HG02973 (cell line): ENCODE data around the gene CFC1B.
"Not testable (repeated sequence)": the region's sequence is repeated elsewhere in the genome, so short reads cannot be mapped to it uniquely, and the experiment has no call there.

Experiments
- ATAC-seq: cut with Tn5 transposase; IDR thresholded peaks from one replicate; pipeline ENCODE4 v1.9.1; 2021; ENCODE audit warnings: moderate library complexity; ENCODE audit not compliant: unreplicated experiment

Gene CFC1B

GRCh38 chr2:130520992-130521391, at the start of gene CFC1B:
Gene CFC1B (plus strand): TSS chr2:130521222. CDS start chr2:130521485, 263 bp downstream.
- ATAC-seq, result not testable (repeated sequence)

DNA sequence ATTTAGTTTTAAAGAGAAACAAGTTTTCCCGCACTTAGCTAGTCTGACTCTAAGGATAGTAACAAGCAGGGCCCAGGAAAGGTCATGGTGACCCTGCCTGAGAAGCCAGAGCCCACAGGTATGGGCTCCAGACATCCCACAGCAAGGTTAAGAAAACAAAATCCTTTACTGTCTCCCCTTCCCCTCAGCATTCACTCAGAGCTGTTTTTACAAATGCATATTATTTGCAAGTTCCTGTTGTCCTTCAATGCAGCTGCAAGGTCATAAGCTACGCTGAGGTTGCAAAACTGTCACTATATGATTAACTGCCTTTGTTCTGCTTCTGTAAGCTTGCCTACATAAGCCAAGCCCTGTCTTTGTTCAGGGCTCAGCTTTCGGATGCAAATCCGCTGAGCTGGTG, 29.9 kb upstream of the CFC1B start:
- ATAC-seq, result not testable (repeated sequence)

DNA sequence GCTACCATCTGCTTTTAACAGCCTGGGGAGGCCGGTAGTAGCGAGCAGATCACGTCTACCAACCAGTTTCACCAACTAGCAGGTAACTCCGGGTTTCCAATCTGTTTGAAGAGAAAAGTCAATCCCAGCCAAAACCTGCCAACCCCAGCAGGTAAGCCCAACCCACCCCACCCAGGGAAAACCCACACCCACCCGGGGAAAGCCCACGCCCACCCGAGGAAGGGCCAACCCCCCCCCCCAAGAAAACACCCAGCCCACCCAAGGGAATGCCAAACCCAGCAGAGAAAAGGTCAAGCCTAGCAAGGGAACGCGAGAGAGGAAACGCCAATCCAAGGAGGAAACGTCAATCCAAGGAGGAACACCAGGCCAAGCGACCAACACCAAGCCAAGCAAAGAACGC, 11.8 kb upstream of the CFC1B start, which contains the start of gene POTEI:
POTEI (minus strand) TSS at position 101 of the 400 bp plus-strand sequence; CDS start at position 8, 93 bp downstream.
- not testable (repeated sequence) for ATAC-seq

DNA sequence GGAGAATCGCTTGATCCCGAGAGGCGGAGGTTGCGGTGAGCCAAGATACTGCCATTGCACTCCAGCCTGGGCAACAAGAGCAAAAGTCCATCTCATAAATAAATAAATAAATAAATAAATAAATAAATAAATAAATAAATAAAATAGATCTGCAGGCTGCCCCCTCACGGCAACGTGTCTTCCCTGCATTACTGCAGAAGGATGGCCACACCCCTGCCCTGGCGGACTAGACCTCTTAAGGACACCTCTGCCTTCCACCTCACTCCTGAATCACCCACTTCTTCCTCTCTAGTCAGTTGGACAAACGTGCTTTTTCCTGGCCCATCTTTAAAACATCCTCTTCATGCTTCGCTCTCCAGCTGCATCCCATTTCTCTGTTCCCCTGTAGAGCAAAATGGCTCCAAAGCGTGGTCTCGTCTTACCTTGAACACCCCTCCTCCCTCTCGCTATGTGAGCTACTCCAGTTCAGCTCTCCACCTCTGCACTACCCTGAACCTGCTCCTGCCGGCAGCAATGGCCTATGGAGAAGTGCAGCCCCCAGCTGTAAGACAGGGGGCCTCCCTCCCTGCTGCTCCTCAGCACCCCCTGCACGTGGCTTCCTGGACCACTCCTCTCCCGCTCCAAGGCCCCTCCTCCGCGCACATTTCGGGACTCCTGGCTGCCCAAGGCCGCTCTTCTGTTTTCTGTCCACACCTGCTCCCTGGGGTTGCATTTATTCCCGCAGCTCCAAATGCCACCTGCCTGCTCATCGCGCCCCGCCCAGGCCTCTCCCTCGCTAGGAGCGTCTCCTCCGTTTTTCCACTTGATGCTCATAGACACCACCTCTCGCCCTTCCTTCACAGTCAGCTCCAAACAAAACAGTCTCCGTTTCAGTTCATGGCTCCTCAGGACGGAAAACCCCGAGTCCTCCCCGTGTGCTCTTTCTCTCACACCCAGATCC, 9.9 kb upstream of the CFC1B start:
- not testable (repeated sequence) for ATAC-seq

DNA sequence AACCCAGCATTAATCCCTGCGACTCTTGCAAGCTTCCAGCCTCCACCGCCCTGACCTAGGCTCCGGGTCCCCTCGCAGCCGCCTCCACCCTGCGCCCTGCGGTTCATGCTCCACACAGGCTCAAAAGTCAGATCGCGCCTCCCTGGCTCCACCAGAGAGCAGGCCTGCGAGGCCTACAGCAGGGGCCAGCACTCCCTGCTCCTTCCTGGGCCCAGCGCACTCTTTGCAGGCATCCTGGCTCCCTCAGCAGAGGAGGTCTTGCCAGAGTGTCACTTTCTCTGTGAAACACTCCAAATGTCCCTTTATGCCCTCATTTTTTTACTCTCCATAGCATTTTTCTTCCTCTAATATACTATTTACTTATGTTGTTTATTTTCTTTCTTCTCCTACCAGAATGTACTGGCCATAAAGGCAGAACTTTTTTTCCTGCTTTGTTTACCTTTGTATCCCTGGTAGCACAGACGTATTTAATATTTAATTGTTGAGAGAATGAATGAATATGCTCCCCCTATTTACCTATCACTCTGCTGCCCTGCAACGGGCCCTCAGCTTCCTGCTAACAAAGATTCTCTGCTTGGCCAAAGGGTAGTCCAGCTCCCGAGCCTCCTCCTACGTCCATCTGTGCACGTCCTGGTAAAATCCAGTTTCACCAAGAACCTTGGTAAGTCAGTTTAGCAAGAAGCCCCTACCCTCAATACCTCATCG, 9.1 kb upstream of the CFC1B start:
- not testable (repeated sequence) for ATAC-seq

DNA sequence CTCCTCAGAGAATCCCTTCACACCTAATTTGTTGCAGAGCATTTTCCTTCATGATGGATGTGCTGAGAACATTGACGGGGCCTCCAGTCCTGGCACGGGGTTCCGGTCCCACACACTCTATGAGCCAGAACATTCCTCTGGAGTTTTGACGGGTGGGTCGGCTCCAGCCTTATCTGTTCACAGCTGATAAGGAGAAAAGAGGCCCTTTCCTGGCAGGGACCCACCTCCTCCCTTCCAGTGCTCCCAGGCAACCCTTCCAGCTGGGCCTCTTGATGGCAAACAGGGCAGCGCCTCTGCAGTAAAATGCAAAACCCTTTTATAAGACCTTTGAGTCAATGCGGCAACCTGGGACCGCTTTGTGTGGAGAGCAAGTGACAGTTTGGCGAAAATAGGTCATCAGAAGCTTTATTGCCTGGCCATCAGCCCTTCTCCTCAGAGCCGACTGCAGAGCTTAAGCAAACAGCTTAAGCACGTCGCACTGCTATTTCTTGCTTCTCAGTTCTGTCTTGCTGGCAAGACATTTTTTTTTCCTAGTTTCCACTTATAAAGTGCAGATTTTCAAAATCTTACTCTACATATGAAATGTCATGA, 2.4 kb upstream of the CFC1B start:
- ATAC-seq, result not testable (repeated sequence)

DNA sequence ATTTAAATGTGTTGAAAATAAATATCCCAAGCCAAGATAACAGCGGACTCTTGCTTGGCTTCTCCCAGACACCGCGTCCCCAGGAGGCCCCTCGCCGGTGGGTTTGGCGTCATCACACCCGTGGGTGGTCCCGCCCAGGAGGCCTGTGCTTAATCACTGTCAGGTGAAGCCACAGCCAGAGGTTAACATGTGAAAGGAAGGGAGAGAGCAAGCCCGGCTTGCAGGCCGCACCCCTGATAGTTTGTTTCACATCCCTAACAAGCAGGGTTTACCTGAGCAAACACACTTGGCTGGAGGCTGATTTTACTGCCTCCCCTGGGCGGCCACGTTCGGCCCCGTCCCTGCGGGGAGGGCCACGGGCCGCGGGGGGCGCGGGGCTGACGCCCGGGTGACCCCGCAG, 1.4 kb downstream of the CFC1B start:
- ATAC-seq, result not testable (repeated sequence)

- ATAC-seq, result not testable (repeated sequence)
Observed at GRCh38 chr2:130527365-130527967, 6.4 kb downstream of the CFC1B start.

- not testable (repeated sequence) for ATAC-seq
Observed at GRCh38 chr2:130529545-130529944, 8.5 kb downstream of the CFC1B start.

GRCh38 chr2:130530212-130530611, 9.2 kb downstream of the CFC1B start:
- ATAC-seq, result not testable (repeated sequence)

DNA sequence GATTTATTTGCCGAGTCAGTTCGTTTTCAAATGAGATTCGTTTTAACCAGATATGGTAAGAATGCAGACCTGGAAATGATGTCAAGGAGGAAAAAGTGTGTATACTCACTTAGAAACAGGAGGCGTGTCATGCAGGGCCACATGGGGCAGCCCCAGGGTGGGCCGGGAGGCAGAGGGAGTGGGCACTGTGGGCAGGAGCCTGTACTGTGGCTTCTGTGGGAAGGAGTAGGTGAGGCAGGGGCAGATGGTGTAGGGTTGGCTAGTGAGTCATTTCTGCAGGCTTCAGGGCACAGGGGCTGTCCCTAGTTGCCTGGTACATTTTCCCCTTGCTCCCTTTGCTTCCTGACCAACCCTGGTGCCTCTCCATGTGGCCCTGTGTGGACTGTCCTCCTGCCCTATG, 10.2 kb downstream of the CFC1B start:
- ATAC-seq, result peak; percentile 85

- not testable (repeated sequence) for ATAC-seq
Observed at GRCh38 chr2:130531672-130532071, 10.7 kb downstream of the CFC1B start.

DNA sequence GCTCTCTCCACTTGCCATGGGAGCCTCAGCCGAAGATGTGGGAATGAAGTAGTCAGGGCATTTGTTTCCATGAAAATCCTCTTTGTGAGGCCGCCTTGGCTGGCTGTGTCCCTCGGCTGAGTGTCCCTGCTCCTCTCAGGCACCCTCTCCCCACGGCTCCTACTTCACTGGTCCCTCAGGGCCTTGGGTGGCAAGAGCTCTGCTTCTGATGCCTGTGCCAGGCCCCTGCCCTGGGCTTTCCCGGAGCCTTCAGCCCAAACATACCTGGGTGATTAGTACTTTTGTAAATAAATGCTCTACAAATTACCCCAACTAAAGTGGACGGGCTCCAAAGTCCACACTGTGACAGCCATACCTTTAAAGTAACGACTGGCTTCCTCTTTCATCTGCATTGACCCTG, 15.6 kb downstream of the CFC1B start:
- not testable (repeated sequence) for ATAC-seq

DNA sequence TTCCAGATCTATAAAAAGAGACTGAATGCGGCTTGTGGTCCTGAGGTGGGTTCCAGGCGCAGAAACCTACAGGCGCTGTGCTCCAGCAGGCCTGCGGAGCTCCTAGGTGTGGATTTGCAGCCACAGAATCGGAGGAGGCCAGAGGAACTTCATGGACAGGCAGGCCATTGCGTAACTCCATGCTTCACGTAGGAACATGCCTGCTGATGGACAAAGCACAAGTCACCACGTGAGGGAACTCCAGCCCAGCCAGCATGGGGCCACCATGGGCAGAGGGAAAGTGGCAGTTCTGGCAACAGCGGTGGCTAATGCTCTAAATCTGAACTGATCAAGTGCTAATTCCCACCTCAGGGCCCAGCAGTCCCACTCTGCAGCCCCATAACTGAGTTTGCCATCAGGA, 17.2 kb downstream of the CFC1B start:
- not testable (repeated sequence) for ATAC-seq

DNA sequence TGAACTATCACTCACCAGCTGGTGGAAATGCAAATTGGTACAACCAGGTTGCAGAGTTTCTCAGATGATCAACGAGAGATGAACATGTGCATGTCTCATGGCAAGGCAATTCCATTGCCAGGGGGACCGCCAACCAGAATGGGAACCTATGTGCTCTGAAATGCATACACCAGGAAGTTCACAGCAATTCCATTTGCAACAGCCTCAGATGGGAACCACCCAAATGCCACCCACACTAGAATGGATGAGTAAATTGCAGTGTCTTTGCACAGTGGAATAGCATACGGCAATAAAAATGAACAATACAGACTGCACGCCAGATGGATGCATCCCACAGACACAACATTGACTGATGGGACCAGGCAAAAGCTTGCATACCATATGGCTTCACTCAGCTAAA, 21.8 kb downstream of the CFC1B start:
- ATAC-seq, result not testable (repeated sequence)

GRCh38 chr2:130543785-130544528, 22.9 kb downstream of the CFC1B start:
- not testable (repeated sequence) for ATAC-seq

DNA sequence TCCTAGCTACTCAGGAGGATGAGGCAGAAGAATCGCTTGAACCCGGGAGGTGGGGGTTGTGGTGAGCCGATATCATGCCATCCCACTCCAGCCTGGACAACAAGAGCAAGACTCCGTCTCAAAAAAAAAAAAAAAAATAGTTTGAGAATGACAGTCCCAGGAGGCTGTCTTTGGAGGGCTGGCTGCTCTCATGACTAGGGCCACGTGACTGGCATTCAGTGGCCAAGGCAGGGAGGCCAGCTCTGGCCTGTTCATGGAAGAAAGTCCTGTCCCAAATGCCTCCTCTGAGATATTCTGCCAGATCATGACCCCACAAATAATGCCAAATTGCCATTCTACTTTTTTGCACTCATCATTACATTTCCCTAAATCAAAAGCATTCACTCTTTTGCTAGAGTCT, 24.0 kb downstream of the CFC1B start:
- not testable (repeated sequence) for ATAC-seq

- ATAC-seq, result not testable (repeated sequence)
Observed at GRCh38 chr2:130548418-130548817, 27.4 kb downstream of the CFC1B start.

- ATAC-seq, result not testable (repeated sequence)
Observed at GRCh38 chr2:130549475-130549874, 28.5 kb downstream of the CFC1B start.

DNA sequence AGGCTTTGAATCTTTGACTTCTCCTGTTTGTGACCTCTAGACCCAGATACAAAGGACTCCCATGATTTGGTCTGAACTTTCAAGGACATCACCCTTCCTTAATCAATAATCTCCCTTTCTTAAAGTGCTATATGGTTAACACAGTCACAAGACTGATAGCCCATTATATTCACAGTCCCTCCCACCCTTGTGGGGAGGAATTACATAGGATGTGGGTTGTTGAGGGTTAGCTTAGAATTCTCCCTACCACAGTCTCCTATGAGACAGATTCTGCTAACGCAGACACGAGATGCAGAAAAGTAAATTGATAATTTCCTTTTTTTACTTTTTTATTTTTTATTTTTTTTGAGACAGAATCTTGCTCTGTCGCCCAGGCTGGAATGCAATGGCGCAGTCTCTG, 33.2 kb downstream of the CFC1B start:
- ATAC-seq, result not testable (repeated sequence)
